SU-DHL-6 (cell line): Measurements from ENCODE around the gene KRT24.

Source experiments
- H2AFZ ChIP-seq: fragments of 200-600 bp; sonication (generic); 2 replicates; pipeline ENCODE4 v1.6.1; 2014; ENCODE audit warnings: low read depth, mild to moderate bottlenecking, moderate library complexity, mixed read lengths, antibody characterized with exemption, low read length; ENCODE audit not compliant: severe bottlenecking
- H3F3A ChIP-seq: fragments of 200-600 bp; shearing (Covaris generic); 2 replicates; pipeline ENCODE4 v1.6.0; 2016; ENCODE audit warnings: antibody characterized with exemption, mild to moderate bottlenecking; ENCODE audit not compliant: insufficient read depth
- H3K27ac ChIP-seq: fragments of 200-600 bp; sonication (generic); 2 replicates; pipeline ENCODE4 v1.5.1; 2016; ENCODE audit warnings: low read depth, mild to moderate bottlenecking, low read length, moderate library complexity, mixed read lengths
- H3K27me3 ChIP-seq: fragments of 200-600 bp; sonication (generic), shearing (Covaris generic); 2 replicates; pipeline ENCODE4 v1.6.0; 2014; ENCODE audit warnings: mild to moderate bottlenecking, low read length
- H3K36me3 ChIP-seq: fragments of 200-600 bp; sonication (generic); 2 replicates; pipeline ENCODE4 v1.6.1; 2014; ENCODE audit warnings: mild to moderate bottlenecking, low read length, mixed read lengths
- H3K4me2 ChIP-seq: fragments of 300-600, 200-600 bp; shearing (Covaris generic), sonication (generic); 2 replicates; pipeline ENCODE4 v1.6.0; 2014; ENCODE audit warnings: low read length, low read depth, mild to moderate bottlenecking; ENCODE audit not compliant: poor library complexity, severe bottlenecking
- H3K4me3 ChIP-seq: fragments of 200-600 bp; sonication (generic); 2 replicates; pipeline ENCODE4 v1.5.1; 2014; ENCODE audit warnings: antibody characterized with exemption, low read length, mild to moderate bottlenecking, mixed read lengths; ENCODE audit not compliant: insufficient read depth, poor library complexity, severe bottlenecking
- H3K79me2 ChIP-seq: fragments of 200-600 bp; sonication (generic); 2 replicates; pipeline ENCODE4 v1.6.1; 2014; ENCODE audit warnings: mild to moderate bottlenecking, low read length, moderate library complexity; ENCODE audit not compliant: insufficient read depth
- H3K9ac ChIP-seq: fragments of 200-600 bp; sonication (generic); 2 replicates; pipeline ENCODE4 v1.7.0; 2014; ENCODE audit warnings: mild to moderate bottlenecking, low read length
- H3K9me2 ChIP-seq: fragments of 200-600 bp; sonication (generic); replicated peaks from 2 replicates; pipeline ENCODE4 v1.6.1; 2014; ENCODE audit warnings: low read length; ENCODE audit not compliant: insufficient read depth
- H3K9me3 ChIP-seq: fragments of 200-600 bp; sonication (generic); 2 replicates; pipeline ENCODE4 v1.6.1; 2014; ENCODE audit warnings: low read length, mixed read lengths; ENCODE audit not compliant: insufficient read depth
- H4K20me1 ChIP-seq: fragments of 200-600 bp; sonication (generic); 2 replicates; pipeline ENCODE4 v1.6.1; 2014; ENCODE audit warnings: low read depth, mild to moderate bottlenecking, antibody characterized with exemption, low read length, moderate library complexity, mixed read lengths
- CTCF ChIP-seq: fragments of 200-600 bp; sonication (generic); IDR thresholded peaks from one replicate; pipeline ENCODE4 v1.5.1; 2017; ENCODE audit warnings: antibody characterized with exemption, mild to moderate bottlenecking, low read length, moderate library complexity; ENCODE audit not compliant: insufficient read depth, poor library complexity, severe bottlenecking
- EZH2phosphoT487 ChIP-seq: fragments of 200-600 bp; sonication (generic), shearing (Covaris generic); conservative IDR thresholded peaks from 2 replicates; pipeline ENCODE4 v1.6.1; 2018; ENCODE audit warnings: mild to moderate bottlenecking, antibody characterized with exemption, low read length, moderate library complexity, mixed read lengths

KRT24 gene

GRCh38 chr17:40738553-40738952, 35.0 kb upstream of the KRT24 start:
- H3K4me3 ChIP-seq: no peak overlapping the region
- no peak for TF ChIP-seq EZH2phosphoT487
- TF ChIP-seq CTCF: no peak
- H4K20me1 ChIP-seq: no peaks in the 10 kb centered on the region
- H3K9ac ChIP-seq: no peak overlapping the region
- H3K36me3 ChIP-seq: no peaks in the 10 kb centered on the region
- H3K27ac ChIP-seq: no peak overlapping the region
- no peaks in the 10 kb centered on the region; the same call in 1 of the 2 replicates for H3K27me3 ChIP-seq
- no peak overlapping the region for H2AFZ ChIP-seq
- H3K9me3 ChIP-seq: no peaks in the 10 kb centered on the region; the same call in 1 of the 2 replicates
- no peaks in the 10 kb centered on the region for H3K9me2 ChIP-seq
- H3K4me2 ChIP-seq: no peak overlapping the region
- H3F3A ChIP-seq: no peaks in the 10 kb centered on the region
- H3K79me2 ChIP-seq: no peaks in the 10 kb centered on the region

- Histone ChIP-seq H2AFZ (no peak overlapping the region), H3K36me3 (no peaks in the 10 kb centered on the region), H3F3A (no peaks in the 10 kb centered on the region), H3K9me3 (no peaks in the 10 kb centered on the region), H3K27me3 (peaks cover 3% of the 10 kb centered on the region; the same call in 1 of the 2 replicates), H3K79me2 (no peaks in the 10 kb centered on the region), H3K9me2 (no peaks in the 10 kb centered on the region), H4K20me1 (no peaks in the 10 kb centered on the region), H3K9ac (no peak overlapping the region), H3K4me3 (no peak overlapping the region), H3K27ac (no peak overlapping the region), H3K4me2 (no peak overlapping the region)
- no peak for TF ChIP-seq EZH2phosphoT487
Observed at GRCh38 chr17:40735016-40735415, 31.5 kb upstream of the KRT24 start.

GRCh38 chr17:40734018-40734417, 30.5 kb upstream of the KRT24 start:
- H4K20me1 ChIP-seq: no peaks in the 10 kb centered on the region
- no peak overlapping the region for H3K27ac ChIP-seq
- H3K9ac ChIP-seq: no peak overlapping the region
- H3K9me3 ChIP-seq: no peaks in the 10 kb centered on the region
- no peaks in the 10 kb centered on the region for H3F3A ChIP-seq
- H3K4me2 ChIP-seq: no peak overlapping the region
- no peaks in the 10 kb centered on the region for H3K9me2 ChIP-seq
- no peak for TF ChIP-seq EZH2phosphoT487
- TF ChIP-seq CTCF: no peak
- no peaks in the 10 kb centered on the region for H3K79me2 ChIP-seq
- H3K4me3 ChIP-seq: no peak overlapping the region
- no peaks in the 10 kb centered on the region for H3K36me3 ChIP-seq
- no peak overlapping the region for H2AFZ ChIP-seq
- H3K27me3 ChIP-seq: peaks cover 4% of the 10 kb centered on the region; the same call in 1 of the 2 replicates

GRCh38 chr17:40730970-40731369, 27.4 kb upstream of the KRT24 start:
- Histone ChIP-seq H3K9me2 (no peaks in the 10 kb centered on the region), H4K20me1 (no peaks in the 10 kb centered on the region), H3K9ac (no peak overlapping the region), H3K27me3 (peaks cover 4% of the 10 kb centered on the region; the same call in 1 of the 2 replicates), H3F3A (no peaks in the 10 kb centered on the region), H3K36me3 (no peaks in the 10 kb centered on the region), H3K9me3 (no peaks in the 10 kb centered on the region), H2AFZ (no peak overlapping the region), H3K4me3 (no peak overlapping the region), H3K27ac (no peak overlapping the region), H3K79me2 (no peaks in the 10 kb centered on the region), H3K4me2 (no peak overlapping the region)
- no peak for TF ChIP-seq EZH2phosphoT487
- no peak for TF ChIP-seq CTCF
